Mucosa of descending colon (tissue), 3 donors: ENCODE measurements around the gene ATP6AP2. TPM values are rescaled to one million over a fixed set of nuclear protein-coding genes. Genes with fewer than 3 reads are reported as not detected.

Experiments used
- ATAC-seq: fragments of 200-7000 bp; cut with Tn5 transposase; one replicate; pipeline ENCODE4 v1.9.1; 2020; ENCODE audit warnings: mild to moderate bottlenecking, moderate library complexity
- DNase-seq, 3 donors: peaks; one replicate each; pipeline ENCODE4 v3.0.0-alpha.2; 2020
- H3K36me3 ChIP-seq: fragments of 200-600 bp; one replicate; pipeline ENCODE4 v1.8.0; 2021; ENCODE audit warnings: low read depth, mild to moderate bottlenecking
- H3K4me1 ChIP-seq: fragments of 200-600 bp; one replicate; pipeline ENCODE4 v1.8.0; 2021; ENCODE audit warnings: low read depth, mild to moderate bottlenecking
- H3K4me3 ChIP-seq: fragments of 200-600 bp; one replicate; pipeline ENCODE4 v1.8.0; 2021; ENCODE audit warnings: mild to moderate bottlenecking
- H3K9me3 ChIP-seq: fragments of 200-600 bp; one replicate; pipeline ENCODE4 v1.8.0; 2021; ENCODE audit warnings: mild to moderate bottlenecking
- intact Hi-C, 2 donors: fragments of 100-400 bp; cut with DNase I in 1 of 2; cut with micrococcal nuclease in 1 of 2; formaldehyde crosslinking; loops; one replicate each; pipeline versions ENCODE4 v1.11.0 to v1.11.1; 2022; cut with DNase I, micrococcal nuclease
- total RNA-seq, 3 donors: library from RNA; stranded (reverse); fragmentation: NEBNext Ultra II Directional in 2 of 3; extraction: Animal tissue kit (Norgen Biotek cat#: 25700) in 2 of 3; gene quantifications; one replicate each; pipeline versions ENCODE4 v1.2.1 to v1.2.4, GENCODE V29; 2021 to 2023
- TF ChIP-seq, protein P1 (sequence below): fragments of 200-600 bp; IDR thresholded peaks from one replicate; pipeline ENCODE4 v1.8.0; 2022; ENCODE audit warnings: antibody characterized with exemption, mild to moderate bottlenecking
- donor health status: DM: no; HTN: no; CAD: no; lungs with moderate emphysema.
- donor health status: DM: no; HTN: no; CAD: no.
- donor health status: DM: no; HTN: yes; CAD: no.

Gene ATP6AP2
- total RNA-seq, 3 donors from 2014 or later: 81.1 to 94.2 (median 87.3) TPM

GRCh38 chrX:40646489-40647306, 65.9 kb downstream of the ATP6AP2 start:
- TF ChIP-seq, protein P1, sequence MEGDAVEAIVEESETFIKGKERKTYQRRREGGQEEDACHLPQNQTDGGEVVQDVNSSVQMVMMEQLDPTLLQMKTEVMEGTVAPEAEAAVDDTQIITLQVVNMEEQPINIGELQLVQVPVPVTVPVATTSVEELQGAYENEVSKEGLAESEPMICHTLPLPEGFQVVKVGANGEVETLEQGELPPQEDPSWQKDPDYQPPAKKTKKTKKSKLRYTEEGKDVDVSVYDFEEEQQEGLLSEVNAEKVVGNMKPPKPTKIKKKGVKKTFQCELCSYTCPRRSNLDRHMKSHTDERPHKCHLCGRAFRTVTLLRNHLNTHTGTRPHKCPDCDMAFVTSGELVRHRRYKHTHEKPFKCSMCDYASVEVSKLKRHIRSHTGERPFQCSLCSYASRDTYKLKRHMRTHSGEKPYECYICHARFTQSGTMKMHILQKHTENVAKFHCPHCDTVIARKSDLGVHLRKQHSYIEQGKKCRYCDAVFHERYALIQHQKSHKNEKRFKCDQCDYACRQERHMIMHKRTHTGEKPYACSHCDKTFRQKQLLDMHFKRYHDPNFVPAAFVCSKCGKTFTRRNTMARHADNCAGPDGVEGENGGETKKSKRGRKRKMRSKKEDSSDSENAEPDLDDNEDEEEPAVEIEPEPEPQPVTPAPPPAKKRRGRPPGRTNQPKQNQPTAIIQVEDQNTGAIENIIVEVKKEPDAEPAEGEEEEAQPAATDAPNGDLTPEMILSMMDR: no peak
- peaks cover 4% of the 10 kb centered on the region for H3K4me1 ChIP-seq
- ATAC-seq: peak; percentile 63

GRCh38 chrX:40647307-40648197, 66.8 kb downstream of the ATP6AP2 start, which contains the start of gene CXorf38:
Gene CXorf38 (minus strand): TSS chrX:40647561. CDS start chrX:40647520, 41 bp downstream.
- intact Hi-C loops: no loop called here
- TF ChIP-seq, protein P1: no peak
- DNase-seq (peak; percentile 92 to 96 (median 94)), ATAC-seq (peak; percentile 88)
- peaks cover 3% of the 10 kb centered on the region for H3K36me3 ChIP-seq
- peak within 1 kb of the TSS; percentile 65 for H3K4me3 ChIP-seq
- H3K9me3 ChIP-seq: no peaks in the 10 kb centered on the region
- H3K4me1 ChIP-seq: peaks cover 4% of the 10 kb centered on the region

More at GRCh38 chrX:40646489-40647306, 65.9 kb downstream of the ATP6AP2 start:
- Histone ChIP-seq H3K36me3 (no peaks in the 10 kb centered on the region), H3K9me3 (no peaks in the 10 kb centered on the region), H3K4me3 (peak overlapping the region; percentile 65)
- intact Hi-C loops: no loop called here
- peak; percentile 56 to 81 (median 72) for DNase-seq

- ATAC-seq (no peak), DNase-seq (peak in 1 of 3 donors; percentile 78)
- intact Hi-C loops: no loop called here
- H3K9me3 ChIP-seq: no peaks in the 10 kb centered on the region
- TF ChIP-seq, protein P1: peak; percentile 22
- no peak overlapping the region for H3K4me3 ChIP-seq
- H3K36me3 ChIP-seq: peaks cover 3% of the 10 kb centered on the region
- H3K4me1 ChIP-seq: no peaks in the 10 kb centered on the region
Observed at GRCh38 chrX:40651620-40652223, 71.0 kb downstream of the ATP6AP2 start.

- ATAC-seq (no peak), DNase-seq (no peak)
- intact Hi-C loops: no loop called here
Observed at GRCh38 chrX:40652664-40653063, 71.9 kb downstream of the ATP6AP2 start.

DNA sequence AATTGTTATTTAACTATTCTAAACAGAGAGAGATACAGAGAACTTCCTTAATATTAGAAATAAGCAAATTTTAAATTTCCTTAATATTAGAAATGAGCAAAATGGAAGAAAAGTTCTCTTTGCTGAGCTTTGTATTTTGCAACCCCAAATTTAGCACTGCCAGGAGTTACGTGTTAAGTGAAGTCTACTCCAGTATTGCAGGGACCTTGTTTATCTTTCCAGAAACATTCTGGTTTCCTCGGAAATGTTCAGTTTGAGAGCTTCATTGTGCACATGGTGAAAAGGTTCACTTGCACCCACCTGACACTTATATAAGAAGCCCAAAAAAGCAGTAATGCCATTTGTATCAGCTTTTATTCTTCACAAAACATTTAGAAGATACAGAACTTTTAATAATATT, 72.8 kb downstream of the ATP6AP2 start:
- Histone ChIP-seq H3K4me3 (no peak overlapping the region), H3K36me3 (peaks cover 3% of the 10 kb centered on the region), H3K9me3 (no peaks in the 10 kb centered on the region), H3K4me1 (no peaks in the 10 kb centered on the region)
- no peak for ATAC-seq
- intact Hi-C loops: no loop called here
- DNase-seq: no peak
- TF ChIP-seq, protein P1: no peak

More at GRCh38 chrX:40652664-40653063, 71.9 kb downstream of the ATP6AP2 start:
- H3K9me3 ChIP-seq: no peaks in the 10 kb centered on the region
- no peaks in the 10 kb centered on the region for H3K4me1 ChIP-seq
- peaks cover 3% of the 10 kb centered on the region for H3K36me3 ChIP-seq
- no peak overlapping the region for H3K4me3 ChIP-seq
- TF ChIP-seq, protein P1: no peak
